Measurements from ENCODE around the gene ARID5A.

ARID5A gene

GRCh38 chr2:96558061-96558460, 21.5 kb downstream of the ARID5A start:
- H3K4me1 ChIP-seq (ENCODE audit: low read depth, poor library complexity, severe bottlenecking) = no peaks in the 10 kb centered on the region
- no peaks in the 10 kb centered on the region for H3K36me3 ChIP-seq (ENCODE audit: insufficient read depth)
- no peak overlapping the region for H3K9ac ChIP-seq
- H3K4me3 ChIP-seq (IDR thresholded peaks at IDR 0.05; ENCODE audit: insufficient read depth, low read depth, low read length) = no peak overlapping the region
- no peaks in the 10 kb centered on the region for H3K27me3 ChIP-seq (ENCODE audit: insufficient read depth, low read depth)
- no peak overlapping the region for H2AFZ ChIP-seq (ENCODE audit: low read depth)
- no peaks in the 10 kb centered on the region for H3K79me2 ChIP-seq (ENCODE audit: insufficient read depth, low read depth)
- H3K4me2 ChIP-seq = no peak overlapping the region
- H4K20me1 ChIP-seq (ENCODE audit: insufficient read depth) = no peaks in the 10 kb centered on the region
- no peak overlapping the region for H3K27ac ChIP-seq
- TF ChIP-seq CTCF (conservative IDR thresholded peaks at IDR 0.05; ENCODE audit: low read depth, low read length) = no peak

- H3K9ac ChIP-seq = no peak overlapping the region
- H3K79me2 ChIP-seq (ENCODE audit: insufficient read depth, low read depth) = no peaks in the 10 kb centered on the region
- no peaks in the 10 kb centered on the region for H3K27me3 ChIP-seq (ENCODE audit: insufficient read depth, low read depth)
- H3K27ac ChIP-seq = no peak overlapping the region
- H3K4me1 ChIP-seq (ENCODE audit: low read depth, poor library complexity, severe bottlenecking) = no peaks in the 10 kb centered on the region
- H4K20me1 ChIP-seq (ENCODE audit: insufficient read depth) = no peaks in the 10 kb centered on the region
- no peak overlapping the region for H3K4me2 ChIP-seq
- no peak for TF ChIP-seq CTCF (conservative IDR thresholded peaks at IDR 0.05; ENCODE audit: low read depth, low read length)
- no peak overlapping the region for H3K4me3 ChIP-seq (IDR thresholded peaks at IDR 0.05; ENCODE audit: insufficient read depth, low read depth, low read length)
- no peak overlapping the region for H2AFZ ChIP-seq (ENCODE audit: low read depth)
- no peaks in the 10 kb centered on the region for H3K36me3 ChIP-seq (ENCODE audit: insufficient read depth)
Observed at GRCh38 chr2:96558485-96558884, 21.9 kb downstream of the ARID5A start.

GRCh38 chr2:96564026-96564425, 27.5 kb downstream of the ARID5A start:
- H3K9ac ChIP-seq = no peak overlapping the region
- H3K36me3 ChIP-seq (ENCODE audit: insufficient read depth) = no peaks in the 10 kb centered on the region
- H3K27ac ChIP-seq = no peak overlapping the region
- no peak overlapping the region for H3K4me2 ChIP-seq
- H3K79me2 ChIP-seq (ENCODE audit: insufficient read depth, low read depth) = no peaks in the 10 kb centered on the region
- no peak for TF ChIP-seq CTCF (conservative IDR thresholded peaks at IDR 0.05; ENCODE audit: low read depth, low read length)
- H4K20me1 ChIP-seq (ENCODE audit: insufficient read depth) = no peaks in the 10 kb centered on the region
- no peaks in the 10 kb centered on the region for H3K4me1 ChIP-seq (ENCODE audit: low read depth, poor library complexity, severe bottlenecking)
- no peak overlapping the region for H2AFZ ChIP-seq (ENCODE audit: low read depth)
- no peaks in the 10 kb centered on the region for H3K27me3 ChIP-seq (ENCODE audit: insufficient read depth, low read depth)
- no peak overlapping the region for H3K4me3 ChIP-seq (IDR thresholded peaks at IDR 0.05; ENCODE audit: insufficient read depth, low read depth, low read length)

GRCh38 chr2:96564563-96564962, 28.0 kb downstream of the ARID5A start:
- Histone ChIP-seq H3K4me3 (IDR thresholded peaks at IDR 0.05; ENCODE audit: insufficient read depth, low read depth, low read length) (no peak overlapping the region), H2AFZ (ENCODE audit: low read depth) (no peak overlapping the region), H3K9ac (no peak overlapping the region), H4K20me1 (ENCODE audit: insufficient read depth) (no peaks in the 10 kb centered on the region), H3K36me3 (ENCODE audit: insufficient read depth) (no peaks in the 10 kb centered on the region), H3K4me1 (ENCODE audit: low read depth, poor library complexity, severe bottlenecking) (no peaks in the 10 kb centered on the region), H3K79me2 (ENCODE audit: insufficient read depth, low read depth) (no peaks in the 10 kb centered on the region), H3K4me2 (no peak overlapping the region), H3K27me3 (ENCODE audit: insufficient read depth, low read depth) (no peaks in the 10 kb centered on the region), H3K27ac (no peak overlapping the region)
- no peak for TF ChIP-seq CTCF (conservative IDR thresholded peaks at IDR 0.05; ENCODE audit: low read depth, low read length)

- no peak overlapping the region for H3K4me2 ChIP-seq
- no peak overlapping the region for H2AFZ ChIP-seq (ENCODE audit: low read depth)
- TF ChIP-seq CTCF (conservative IDR thresholded peaks at IDR 0.05; ENCODE audit: low read depth, low read length) = no peak
- H3K9ac ChIP-seq = no peak overlapping the region
- no peaks in the 10 kb centered on the region for H3K27me3 ChIP-seq (ENCODE audit: insufficient read depth, low read depth)
- no peaks in the 10 kb centered on the region for H3K4me1 ChIP-seq (ENCODE audit: low read depth, poor library complexity, severe bottlenecking)
- H3K36me3 ChIP-seq (ENCODE audit: insufficient read depth) = no peaks in the 10 kb centered on the region
- no peak overlapping the region for H3K27ac ChIP-seq
- no peaks in the 10 kb centered on the region for H3K79me2 ChIP-seq (ENCODE audit: insufficient read depth, low read depth)
- no peaks in the 10 kb centered on the region for H4K20me1 ChIP-seq (ENCODE audit: insufficient read depth)
- H3K4me3 ChIP-seq (IDR thresholded peaks at IDR 0.05; ENCODE audit: insufficient read depth, low read depth, low read length) = no peak overlapping the region
Observed at GRCh38 chr2:96565111-96565510, 28.6 kb downstream of the ARID5A start.

Measured in KMS-11 (cell line).